ENCODE measurements around the gene C11orf98.
A peak's percentile ranks its signal among the peaks of the same experiment; 100 is the strongest.
"Not testable (repeated sequence)": the region's sequence is repeated elsewhere in the genome, so short reads cannot be mapped to it uniquely, and the experiment has no call there.

The C11orf98 gene

GRCh38 chr11:62682518-62682917 lies 17.5 kb upstream of the C11orf98 start:
- DNase-seq (ENCODE audit: low read depth in 2 of 2): no peak

- DNase-seq (ENCODE audit: low read depth in 2 of 2): peak in 1 of 2 donors; percentile 23
Observed at GRCh38 chr11:62680825-62681240, 15.8 kb upstream of the C11orf98 start.

- peak; percentile 74 to 78 for DNase-seq (ENCODE audit: low read depth in 2 of 2)
Observed at GRCh38 chr11:62678770-62679696, 14.0 kb upstream of the C11orf98 start, which contains the start of gene UBXN1. Gene UBXN1 (minus strand): TSS chr11:62679073. CDS start chr11:62678923, 150 bp downstream.

- DNase-seq (ENCODE audit: low read depth in 2 of 2): no peak
Observed at GRCh38 chr11:62678433-62678769, 13.4 kb upstream of the C11orf98 start.

- DNase-seq (ENCODE audit: low read depth in 2 of 2): no peak
Observed at GRCh38 chr11:62677714-62678113, 12.7 kb upstream of the C11orf98 start.

- no peak for DNase-seq (ENCODE audit: low read depth in 2 of 2)
Observed at GRCh38 chr11:62677156-62677555, 12.1 kb upstream of the C11orf98 start.

- DNase-seq (ENCODE audit: low read depth in 2 of 2): no peak
Observed at GRCh38 chr11:62676698-62677097, 11.7 kb upstream of the C11orf98 start.

- DNase-seq (ENCODE audit: low read depth in 2 of 2): not testable (repeated sequence)
Observed at GRCh38 chr11:62675415-62675814, 10.4 kb upstream of the C11orf98 start.

GRCh38 chr11:62673196-62673525 lies 8.2 kb upstream of the C11orf98 start:
- DNase-seq (ENCODE audit: low read depth in 2 of 2): no peak

GRCh38 chr11:62671608-62672389 lies 6.8 kb upstream of the C11orf98 start, which contains the start of the genes LBHD1 and UQCC3:
Gene LBHD1 (minus strand): TSS chr11:62672267. CDS start chr11:62670031, 2,236 bp downstream.
Gene UQCC3 (plus strand): TSS chr11:62671673. CDS start chr11:62671746, 73 bp downstream.
- DNase-seq (ENCODE audit: low read depth in 2 of 2): peak; percentile 63 to 67

GRCh38 chr11:62671236-62671607 lies 6.2 kb upstream of the C11orf98 start:
- no peak for DNase-seq (ENCODE audit: low read depth in 2 of 2)

- DNase-seq (ENCODE audit: low read depth in 2 of 2): no peak
Observed at GRCh38 chr11:62669420-62670161, 4.6 kb upstream of the C11orf98 start.

GRCh38 chr11:62667460-62667859 lies 2.5 kb upstream of the C11orf98 start:
- no peak for DNase-seq (ENCODE audit: low read depth in 2 of 2)

GRCh38 chr11:62666259-62666926 lies 1.4 kb upstream of the C11orf98 start:
- DNase-seq (ENCODE audit: low read depth in 2 of 2): no peak

GRCh38 chr11:62665599-62666258 lies 719 bp upstream of the C11orf98 start:
- DNase-seq (ENCODE audit: low read depth in 2 of 2): peak; percentile 51 to 53

- peak; percentile 33 to 38 for DNase-seq (ENCODE audit: low read depth in 2 of 2)
Observed at GRCh38 chr11:62664405-62665074, 470 bp downstream of the C11orf98 start.

- no peak for DNase-seq (ENCODE audit: low read depth in 2 of 2)
Observed at GRCh38 chr11:62656796-62657429, 8.1 kb downstream of the C11orf98 start.

GRCh38 chr11:62654297-62654696 lies 10.7 kb downstream of the C11orf98 start:
- DNase-seq (ENCODE audit: low read depth in 2 of 2): no peak

- DNase-seq (ENCODE audit: low read depth in 2 of 2): no peak
Observed at GRCh38 chr11:62652161-62653006, 12.6 kb downstream of the C11orf98 start.

All from stimulated activated CD4-positive, alpha-beta T cell treated with anti-CD3 and anti-CD28 coated beads, Interleukin-1b, Interleukin-23, amount 100 ng/mL, for 4 hours (primary cell).